ENCODE measurements around the gene BCL2L11.

Gene BCL2L11

GRCh38 chr2:111191877-111192276, 71.2 kb downstream of the BCL2L11 start:
- DNase-seq (ENCODE audit: low read depth): no peak

DNA sequence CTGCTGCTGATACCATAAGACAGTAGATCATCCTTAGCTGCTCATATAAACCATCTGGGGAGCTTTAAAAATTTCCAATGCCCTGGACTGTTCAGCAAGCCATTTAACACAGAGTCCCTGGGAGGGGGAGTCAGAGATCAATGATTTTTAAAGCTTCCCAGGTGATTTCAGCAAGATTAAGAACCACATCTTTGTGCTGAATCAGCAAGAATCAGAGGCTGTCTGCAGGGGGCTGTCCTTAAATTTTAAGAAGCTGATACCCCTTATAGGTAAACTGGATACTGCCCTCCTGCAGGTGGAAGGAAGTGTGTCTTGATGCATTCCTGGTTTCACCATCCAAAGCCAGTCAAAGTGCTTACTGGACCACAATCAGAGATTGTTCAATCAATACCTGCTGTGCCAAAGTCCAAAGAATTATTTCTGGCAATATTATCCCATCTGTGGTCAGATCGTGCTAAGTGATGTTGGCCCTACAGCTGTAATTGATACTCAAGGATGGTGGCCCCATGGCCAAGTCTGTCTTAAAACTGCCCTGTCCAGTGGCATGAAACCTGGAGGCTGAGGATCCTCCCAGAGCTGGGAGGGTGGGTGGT, 72.2 kb downstream of the BCL2L11 start:
- no peak for DNase-seq (ENCODE audit: low read depth)

GRCh38 chr2:111194835-111195621, 74.3 kb downstream of the BCL2L11 start:
- DNase-seq (ENCODE audit: low read depth): no peak

GRCh38 chr2:111196435-111196834, 75.7 kb downstream of the BCL2L11 start:
- no peak for DNase-seq (ENCODE audit: low read depth)

- DNase-seq (ENCODE audit: low read depth): no peak
These were observed 78.0 kb downstream of the BCL2L11 start for GRCh38 chr2:111198701-111199100.

- DNase-seq (ENCODE audit: low read depth): no peak
These were observed 79.1 kb downstream of the BCL2L11 start for GRCh38 chr2:111199840-111200239.

DNA sequence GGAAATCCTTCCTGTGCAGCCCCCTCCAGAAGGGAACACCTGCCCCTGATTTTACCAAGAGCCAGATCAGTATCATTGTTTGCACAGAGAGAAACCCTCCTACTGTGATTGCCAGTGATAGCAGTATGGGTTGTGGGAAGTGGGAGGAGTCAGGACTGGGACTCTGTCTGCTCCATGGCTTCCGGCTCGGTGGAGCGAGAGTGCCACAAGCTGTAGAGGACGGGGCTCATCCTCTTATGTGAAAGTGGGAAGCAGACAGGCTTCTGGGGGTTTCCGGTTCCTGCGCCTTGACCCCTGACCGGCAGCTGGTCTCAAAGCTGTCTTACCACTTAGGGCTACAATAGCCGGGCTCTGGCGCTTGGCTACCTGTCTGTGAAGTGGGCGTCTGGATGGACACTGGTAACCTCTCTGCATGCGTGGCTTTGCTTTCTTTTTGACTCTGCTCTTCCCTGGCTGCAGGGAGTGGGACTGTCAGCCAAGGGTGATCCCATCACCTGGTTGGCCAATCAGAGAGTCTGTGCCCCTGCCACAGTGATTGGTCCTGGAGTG, 79.7 kb downstream of the BCL2L11 start:
- no peak for DNase-seq (ENCODE audit: low read depth)

DNA sequence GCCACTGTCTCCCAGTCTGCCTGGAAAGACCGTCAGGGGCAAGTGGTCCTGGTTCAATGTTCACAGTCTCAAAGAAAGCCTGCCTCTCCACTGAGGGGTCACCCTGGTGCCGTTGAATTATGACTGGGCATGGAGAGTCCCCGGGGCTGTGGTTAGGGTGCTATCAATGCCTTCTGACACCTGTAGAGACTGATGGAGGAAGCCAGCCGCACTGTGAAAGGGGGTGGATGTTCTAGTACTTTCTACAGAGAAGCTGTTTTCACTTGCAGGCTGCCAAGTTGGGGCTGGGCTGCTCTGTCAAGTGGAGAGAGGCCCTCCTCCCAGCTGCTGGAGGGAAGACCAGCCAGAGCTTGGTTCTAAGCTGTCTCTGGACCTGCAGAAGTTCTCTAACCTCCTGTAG, 80.5 kb downstream of the BCL2L11 start:
- DNase-seq (ENCODE audit: low read depth): no peak

DNA sequence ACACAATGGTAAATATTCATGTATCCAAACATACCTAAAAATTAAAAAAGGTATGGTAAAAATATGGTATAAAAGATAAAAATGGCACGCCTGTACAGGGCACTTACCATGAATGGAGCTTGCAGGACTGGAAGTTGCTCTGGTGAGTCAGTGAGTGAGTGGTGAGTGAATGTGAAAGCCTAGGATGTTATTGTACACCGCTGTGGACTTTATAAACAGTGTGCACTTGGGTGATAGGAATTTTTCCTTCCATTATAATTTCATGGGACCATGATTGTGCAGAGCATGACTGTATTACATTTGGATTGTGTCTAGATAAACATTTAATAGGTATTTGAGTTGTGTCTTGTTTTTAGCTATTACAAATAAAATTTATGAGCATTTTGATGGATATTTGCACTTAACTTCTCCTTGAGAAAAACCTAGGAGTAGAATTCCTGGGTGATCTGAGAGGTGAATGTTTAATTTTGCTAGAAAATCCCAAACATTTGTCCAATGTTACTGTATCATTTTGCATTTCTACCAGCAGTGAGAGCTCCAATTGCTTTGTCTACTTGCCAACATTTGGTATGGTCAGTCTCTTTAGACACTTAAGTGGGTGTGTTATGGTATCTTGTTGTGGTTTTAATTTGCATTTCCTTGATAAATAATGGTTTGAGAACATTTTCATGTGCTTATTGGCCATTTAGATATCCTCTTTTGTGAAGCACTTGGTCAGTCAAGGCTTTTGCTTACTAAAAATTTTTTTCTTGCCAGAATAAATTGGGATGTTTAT, 81.7 kb downstream of the BCL2L11 start:
- no peak for DNase-seq (ENCODE audit: low read depth)

DNA sequence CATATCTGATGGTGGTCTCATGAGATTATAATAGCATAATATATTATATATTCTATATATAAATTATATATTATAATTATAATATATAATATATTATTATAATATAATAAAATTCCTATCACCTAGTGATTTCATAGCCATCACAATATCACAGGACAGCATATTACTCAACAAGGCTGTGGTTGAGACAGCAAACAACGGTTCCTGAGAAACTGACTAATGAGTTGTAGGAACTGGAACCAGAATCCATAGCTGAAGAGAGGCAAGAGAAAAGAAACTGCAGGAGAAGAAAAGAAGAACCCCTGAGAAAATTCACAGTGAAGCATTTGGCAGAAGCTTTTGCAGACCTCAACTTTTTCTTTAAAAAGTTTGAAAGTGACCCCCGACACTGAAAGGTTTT, 84.0 kb downstream of the BCL2L11 start:
- no peak for DNase-seq (ENCODE audit: low read depth)

GRCh38 chr2:111205774-111206173, 85.1 kb downstream of the BCL2L11 start:
- DNase-seq (ENCODE audit: low read depth): no peak

- no peak for DNase-seq (ENCODE audit: low read depth)
These were observed 87.1 kb downstream of the BCL2L11 start for GRCh38 chr2:111207851-111208250.

GRCh38 chr2:111208639-111209038, 87.9 kb downstream of the BCL2L11 start:
- no peak for DNase-seq (ENCODE audit: low read depth)

- DNase-seq (ENCODE audit: low read depth): no peak
These were observed 88.4 kb downstream of the BCL2L11 start for GRCh38 chr2:111209045-111209514.

DNA sequence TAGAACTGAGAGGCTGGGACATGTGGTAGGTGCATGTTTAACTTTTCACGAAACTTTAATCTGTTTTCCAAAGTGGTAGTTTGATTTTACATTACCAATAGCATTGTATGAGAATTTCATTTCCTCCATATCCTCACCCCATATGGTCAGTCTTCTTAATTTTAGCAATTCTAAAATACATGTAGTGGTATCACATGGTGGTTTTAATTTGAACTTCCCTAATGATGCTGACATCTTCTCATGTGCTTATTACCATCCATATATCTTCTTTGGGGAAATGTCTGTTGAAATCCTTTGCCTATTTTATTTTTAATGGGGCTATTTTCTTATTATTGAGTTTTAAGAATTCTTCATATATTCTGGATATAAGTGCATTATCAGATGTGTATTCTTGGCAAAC, 89.3 kb downstream of the BCL2L11 start:
- DNase-seq (ENCODE audit: low read depth): no peak

GRCh38 chr2:111213877-111214276, 93.2 kb downstream of the BCL2L11 start:
- no peak for DNase-seq (ENCODE audit: low read depth)

- no peak for DNase-seq (ENCODE audit: low read depth)
These were observed 96.3 kb downstream of the BCL2L11 start for GRCh38 chr2:111216811-111217652.
